RWPE2 (cell line): ENCODE measurements around the gene RBMS2.
A peak's percentile ranks its signal among the peaks of the same experiment; 100 is the strongest.

Experiments used
- ATAC-seq: fragments of 200-7000 bp; cut with Tn5 transposase; 3 replicates; pipeline ENCODE4 v1.9.1; 2021; ENCODE audit warnings: low read depth
- DNase-seq: peaks from one replicate; pipeline ENCODE4 v3.0.0-alpha.2; 2020; ENCODE audit warnings: low spot score
- H3K27ac ChIP-seq: fragments of 450-650 bp; 2 replicates; pipeline ENCODE4 v1.5.1; 2017; ENCODE audit warnings: mild to moderate bottlenecking; ENCODE audit not compliant: poor library complexity, severe bottlenecking
- H3K27me3 ChIP-seq: fragments of 250-450 bp; sonication (Bioruptor Pico); 2 replicates; pipeline ENCODE4 v1.5.1; 2021; ENCODE audit warnings: mild to moderate bottlenecking, moderate library complexity; ENCODE audit not compliant: insufficient read depth, poor library complexity, severe bottlenecking
- H3K36me3 ChIP-seq: fragments of 250-450 bp; sonication (Bioruptor Pico); 2 replicates; pipeline ENCODE4 v1.5.1; 2020; ENCODE audit warnings: low read depth, mild to moderate bottlenecking, moderate library complexity
- H3K4me1 ChIP-seq: fragments of 250-450 bp; sonication (Bioruptor Pico); 2 replicates; pipeline ENCODE4 v1.5.1; 2021; ENCODE audit warnings: mild to moderate bottlenecking, moderate library complexity; ENCODE audit not compliant: insufficient read depth, poor library complexity, severe bottlenecking
- H3K4me3 ChIP-seq: fragments of 250-450 bp; sonication (Bioruptor Pico); 2 replicates; pipeline ENCODE4 v1.5.1; 2021; ENCODE audit warnings: mild to moderate bottlenecking, moderate library complexity; ENCODE audit not compliant: severe bottlenecking
- H3K9me3 ChIP-seq: fragments of 250-450 bp; sonication (Bioruptor Pico); 2 replicates; pipeline ENCODE4 v1.5.1; 2021; ENCODE audit warnings: mild to moderate bottlenecking, moderate library complexity; ENCODE audit not compliant: severe bottlenecking
- CTCF ChIP-seq: fragments of 450-650 bp; IDR thresholded peaks from one replicate; pipeline ENCODE4 v1.5.1; 2017; ENCODE audit warnings: mild to moderate bottlenecking, moderate library complexity; ENCODE audit not compliant: poor library complexity, severe bottlenecking

RBMS2 gene

GRCh38 chr12:56520048-56520447 lies 1.6 kb upstream of the RBMS2 start:
- ATAC-seq (no peak), DNase-seq (no peak)
- no peak overlapping the region for H3K4me3 ChIP-seq
- no peak for TF ChIP-seq CTCF
- no peaks in the 10 kb centered on the region for H3K9me3 ChIP-seq
- peaks cover 8% of the 10 kb centered on the region for H3K36me3 ChIP-seq
- H3K27ac ChIP-seq = peak overlapping the region; percentile 98
- H3K27me3 ChIP-seq = no peaks in the 10 kb centered on the region
- peaks cover 49% of the 10 kb centered on the region for H3K4me1 ChIP-seq

- peak overlapping the region; percentile 98 for H3K27ac ChIP-seq
- DNase-seq (no peak), ATAC-seq (no peak)
- no peaks in the 10 kb centered on the region for H3K27me3 ChIP-seq
- peaks cover 54% of the 10 kb centered on the region for H3K4me1 ChIP-seq
- no peak for TF ChIP-seq CTCF
- H3K9me3 ChIP-seq = no peaks in the 10 kb centered on the region
- no peak overlapping the region for H3K4me3 ChIP-seq
- H3K36me3 ChIP-seq = peaks cover 12% of the 10 kb centered on the region
These were observed 1.1 kb upstream of the RBMS2 start for GRCh38 chr12:56520506-56520905.

- Histone ChIP-seq H3K27ac (peak overlapping the region; percentile 98), H3K36me3 (peaks cover 18% of the 10 kb centered on the region), H3K9me3 (no peaks in the 10 kb centered on the region), H3K27me3 (no peaks in the 10 kb centered on the region), H3K4me3 (peak overlapping the region; percentile 49), H3K4me1 (peaks cover 61% of the 10 kb centered on the region)
- ATAC-seq (no peak), DNase-seq (no peak)
- TF ChIP-seq CTCF = no peak
These were observed 421 bp upstream of the RBMS2 start for GRCh38 chr12:56521209-56521589.

- ATAC-seq (peak; percentile 13; the same call in 2 of the 3 replicates), DNase-seq (no peak)
- H3K27me3 ChIP-seq = no peaks in the 10 kb centered on the region
- peaks cover 62% of the 10 kb centered on the region for H3K4me1 ChIP-seq
- H3K27ac ChIP-seq = peak overlapping the region; percentile 98
- peaks cover 18% of the 10 kb centered on the region for H3K36me3 ChIP-seq
- peak overlapping the region; percentile 49 for H3K4me3 ChIP-seq
- H3K9me3 ChIP-seq = no peaks in the 10 kb centered on the region
- no peak for TF ChIP-seq CTCF
These were observed 982 bp downstream of the RBMS2 start for GRCh38 chr12:56522411-56523193.

- no peak for TF ChIP-seq CTCF
- H3K27ac ChIP-seq = peak overlapping the region; percentile 98
- peaks cover 47% of the 10 kb centered on the region for H3K36me3 ChIP-seq
- H3K9me3 ChIP-seq = no peaks in the 10 kb centered on the region
- DNase-seq (no peak), ATAC-seq (no peak)
- no peak overlapping the region for H3K4me3 ChIP-seq
- H3K27me3 ChIP-seq = no peaks in the 10 kb centered on the region
- H3K4me1 ChIP-seq = peaks cover 54% of the 10 kb centered on the region
These were observed 7.2 kb downstream of the RBMS2 start for GRCh38 chr12:56528846-56529245.
